SKM-1 (cell line): ENCODE measurements around the gene KIAA1671.

Experiments
- DNase-seq: peaks from one replicate; lab custom pipeline; 2025; ENCODE audit not compliant: unreplicated experiment; lab: John Stamatoyannopoulos, UW

The KIAA1671 gene

DNA sequence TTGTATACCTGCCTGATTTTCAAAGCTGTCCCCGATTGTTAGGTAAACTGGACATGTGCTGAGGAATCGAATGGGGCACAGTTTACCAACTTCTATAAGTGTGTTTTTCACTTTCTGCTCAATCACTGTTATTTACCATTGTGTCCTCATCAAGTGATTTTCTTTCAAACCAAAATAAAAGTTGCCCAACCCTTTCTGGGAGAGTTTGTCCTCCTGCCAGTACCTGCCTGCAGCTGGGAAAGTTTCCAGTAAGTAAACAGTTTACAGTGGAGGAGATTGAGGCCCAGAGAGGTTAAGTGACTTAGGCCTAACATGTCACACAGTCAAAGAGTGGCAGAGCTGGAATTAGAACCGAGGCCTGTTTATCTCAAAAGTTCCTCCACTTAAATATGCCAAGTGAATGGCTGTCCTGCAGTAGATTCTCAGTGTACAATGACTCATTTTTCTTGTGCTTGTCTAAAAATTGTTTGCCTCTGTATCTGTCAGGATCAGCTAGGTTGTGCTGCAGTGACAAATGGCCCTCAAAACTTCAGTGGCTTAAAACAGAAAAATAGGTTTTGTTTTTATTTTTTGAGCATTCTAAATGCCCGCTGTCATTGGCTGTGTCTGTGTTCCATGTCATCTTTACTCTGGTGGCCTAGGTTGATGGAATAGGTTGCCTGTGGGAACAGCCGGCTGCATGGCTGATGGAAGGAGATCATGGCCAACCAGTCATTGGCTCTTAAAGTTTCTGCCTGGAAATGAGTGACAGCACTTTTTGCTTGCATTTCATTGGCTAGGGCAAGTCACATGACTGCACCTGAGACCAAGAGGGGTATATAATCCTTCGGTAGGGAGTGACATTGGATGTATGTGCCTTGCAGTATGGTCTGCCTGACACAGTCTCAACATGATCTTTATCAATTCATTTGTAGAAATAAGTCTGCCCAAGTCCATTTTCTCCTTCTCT, 185.3 kb downstream of the KIAA1671 start:
- DNase-seq: no peak

DNA sequence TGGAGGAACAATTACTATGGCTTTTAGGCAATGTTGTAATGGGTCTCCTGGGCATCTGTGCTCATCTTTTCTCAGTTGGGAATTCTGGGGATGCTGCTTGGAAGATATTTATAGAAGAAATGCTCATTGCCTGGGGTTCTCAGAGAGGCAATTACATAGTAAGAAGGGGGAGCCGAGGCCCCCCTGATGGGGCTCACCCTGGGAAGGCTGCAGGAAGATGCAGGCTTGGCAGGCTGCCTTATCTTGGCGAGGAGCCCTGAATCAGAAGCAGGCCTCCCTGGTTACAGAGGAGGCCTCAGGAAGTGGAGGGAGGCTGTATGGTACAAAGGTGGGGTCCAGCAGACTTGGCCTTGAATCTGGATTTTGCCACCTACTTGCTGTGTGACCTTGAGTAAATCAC, 186.5 kb downstream of the KIAA1671 start:
- DNase-seq: no peak

DNA sequence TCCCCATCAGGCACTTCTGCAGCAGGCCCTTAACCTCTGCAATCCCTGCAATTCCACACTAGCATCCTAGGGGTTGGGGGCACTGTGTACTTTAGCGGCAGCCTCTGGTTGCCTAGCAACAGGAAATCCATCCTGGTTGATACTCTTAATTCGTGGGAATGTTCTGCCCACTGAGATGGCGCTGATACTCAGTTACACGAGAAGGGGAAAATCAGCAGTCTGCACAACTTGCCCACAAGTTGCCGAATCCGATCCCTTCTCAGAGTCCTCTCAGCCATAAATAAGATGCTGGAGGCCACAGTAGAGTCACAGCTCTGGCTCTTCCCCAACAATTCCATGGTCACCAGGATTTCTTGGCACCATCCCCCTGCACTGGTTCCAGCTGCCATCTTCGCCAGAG, 189.6 kb downstream of the KIAA1671 start:
- DNase-seq: no peak

DNA sequence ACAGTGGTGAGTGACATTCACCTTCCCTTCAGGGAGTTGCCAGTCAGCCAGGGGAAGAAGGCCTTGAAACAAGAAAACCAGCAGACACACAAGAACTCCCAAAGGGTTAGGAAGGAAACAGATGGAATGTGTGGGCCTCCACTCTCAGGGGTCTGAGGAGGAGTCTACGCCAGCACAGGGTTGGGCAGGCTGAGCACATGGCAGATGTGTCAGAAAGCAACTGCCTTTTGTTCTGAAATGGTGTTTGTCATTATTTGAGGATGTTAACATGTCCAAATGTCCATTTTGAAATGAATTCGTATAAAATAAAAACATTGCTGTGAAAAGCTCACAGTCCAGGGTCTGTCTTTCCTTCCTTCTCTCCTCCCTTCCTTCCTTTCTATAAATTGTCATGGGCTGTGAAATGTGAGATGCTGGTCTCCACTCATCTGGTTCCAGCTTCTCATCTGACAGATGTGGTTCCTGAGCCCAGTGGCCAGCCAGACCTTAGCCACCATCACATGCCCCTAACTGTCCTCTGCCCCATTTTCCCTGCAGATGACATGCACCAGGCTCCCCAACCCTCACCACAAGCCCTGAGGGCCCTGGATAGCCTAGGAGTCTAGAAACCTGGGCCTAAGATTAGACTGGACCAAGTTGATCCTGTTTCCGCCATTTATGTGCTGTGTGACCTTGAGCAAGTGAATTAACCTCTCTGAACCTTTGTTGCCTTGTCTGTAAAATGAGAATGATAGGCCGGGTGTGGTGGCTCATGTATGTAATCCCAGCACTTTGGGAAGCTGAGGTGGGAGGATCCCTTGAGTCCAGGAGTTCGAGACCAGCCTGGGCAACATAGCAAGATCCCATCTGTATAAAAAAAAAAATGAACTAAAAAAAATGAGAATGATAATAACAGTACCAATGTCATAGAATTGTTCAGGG, 190.9 kb downstream of the KIAA1671 start:
- DNase-seq: no peak

DNA sequence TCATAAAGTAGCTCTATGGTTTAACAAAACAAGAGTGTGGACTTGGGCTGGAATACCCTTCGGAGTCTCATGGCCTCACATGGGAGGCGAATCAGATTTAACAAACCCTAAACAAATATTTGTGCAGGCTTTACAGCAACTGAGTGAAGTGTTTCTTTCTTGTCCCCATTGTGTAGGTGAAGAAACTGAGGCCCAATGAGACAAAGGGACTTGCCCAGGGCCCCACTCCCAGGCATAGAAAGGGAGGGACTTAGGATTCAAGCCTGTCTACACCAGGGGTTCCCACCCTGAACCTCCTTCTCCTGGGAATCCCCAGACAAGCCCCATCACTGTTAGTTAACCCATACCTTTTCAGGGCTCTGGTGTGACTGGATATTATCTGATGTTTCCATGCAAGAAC, 192.0 kb downstream of the KIAA1671 start:
- no peak for DNase-seq

DNA sequence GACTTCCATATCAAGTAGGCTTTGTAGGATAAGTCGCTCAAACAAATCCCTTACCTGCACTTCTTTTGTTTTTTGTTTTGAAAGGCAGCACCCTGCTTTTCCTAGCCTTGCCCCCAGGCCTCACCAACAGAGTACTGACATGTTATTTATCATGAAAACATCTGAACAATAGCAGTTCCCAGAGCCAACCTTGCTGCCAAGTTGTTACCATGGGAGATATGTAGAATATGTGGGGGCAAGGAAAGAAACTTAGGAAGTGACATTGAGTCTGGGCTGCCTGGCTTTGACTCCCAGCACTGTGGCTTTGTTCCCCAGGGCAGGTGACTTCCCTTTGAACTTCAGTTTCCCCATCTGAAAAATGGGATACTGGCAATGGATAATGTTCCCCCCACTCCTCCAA, 193.8 kb downstream of the KIAA1671 start:
- DNase-seq: no peak

DNA sequence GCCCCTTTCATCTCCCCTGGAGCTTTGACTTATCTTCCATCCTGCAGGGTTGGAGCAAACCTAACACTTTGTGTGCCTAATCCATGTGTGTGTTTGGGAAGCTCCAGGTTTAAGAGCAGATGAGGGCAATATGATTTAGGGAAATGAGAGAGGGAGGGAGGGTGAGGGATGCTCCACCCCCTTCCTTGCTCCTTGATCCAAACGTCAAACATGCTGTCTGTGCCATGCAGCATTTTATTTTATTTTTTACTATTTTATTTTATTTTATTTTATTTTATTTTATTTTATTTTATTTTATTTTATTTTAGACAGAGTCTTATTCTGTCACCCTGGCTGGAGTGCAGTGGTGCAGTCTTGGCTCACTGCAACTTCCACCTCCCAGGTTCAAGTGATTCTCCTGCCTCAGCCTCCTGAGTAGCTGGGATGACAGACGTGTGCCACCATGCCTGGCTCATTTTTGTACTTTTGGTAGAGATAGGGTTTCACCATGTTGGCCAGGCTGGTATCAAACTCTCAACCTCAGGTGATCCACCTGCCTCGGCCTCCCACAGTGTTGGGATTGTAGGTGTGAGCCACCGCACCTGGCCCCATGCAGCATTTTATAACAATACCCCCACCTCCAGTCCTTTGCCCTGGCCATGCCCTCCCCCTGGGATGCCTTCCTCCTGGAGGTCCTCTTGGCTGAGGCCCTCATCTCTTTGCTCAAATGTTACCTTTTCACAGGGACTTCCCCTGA, 194.6 kb downstream of the KIAA1671 start:
- DNase-seq: no peak

DNA sequence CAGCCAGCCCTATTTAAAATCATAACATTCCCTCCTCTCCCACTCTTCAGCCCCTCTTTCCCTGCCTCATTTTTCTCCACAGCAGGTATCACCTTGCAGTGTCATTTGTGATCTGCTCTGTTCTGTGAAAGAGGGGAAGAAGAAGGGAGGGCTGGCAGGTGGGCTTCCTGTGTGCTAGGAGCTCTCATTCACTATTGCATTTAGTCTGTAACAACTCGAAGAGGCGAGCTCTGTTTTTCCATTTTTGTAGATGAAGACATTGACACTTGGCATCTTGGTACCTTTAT, 195.1 kb downstream of the KIAA1671 start:
- DNase-seq: no peak

DNA sequence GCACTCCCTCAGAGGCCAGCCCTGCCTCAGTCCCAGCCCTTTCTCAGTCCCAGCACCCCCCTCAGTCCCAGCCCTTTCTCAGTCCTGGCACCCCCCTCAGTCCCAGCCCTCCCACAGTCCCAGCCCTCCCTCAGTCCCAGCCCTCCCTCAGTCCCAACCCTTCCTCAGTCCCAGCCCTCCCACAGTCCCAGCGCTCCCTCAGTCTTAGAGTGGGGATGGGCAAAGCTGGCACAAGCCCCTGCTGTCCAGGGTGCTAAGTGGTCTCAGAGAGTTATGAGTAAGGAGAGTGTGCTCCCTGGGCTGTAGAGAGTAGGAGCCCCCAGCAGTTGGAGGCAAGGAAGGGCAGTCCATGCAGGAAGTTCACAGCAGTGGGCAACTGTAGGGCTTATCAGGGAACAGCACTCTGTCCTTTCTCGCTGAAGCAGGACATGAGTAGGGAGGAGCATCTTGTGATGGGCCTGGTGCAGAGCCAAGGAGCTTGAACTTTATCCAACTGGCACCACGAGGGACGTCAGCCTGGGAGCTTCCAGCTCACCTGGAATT, 195.7 kb downstream of the KIAA1671 start:
- no peak for DNase-seq

DNA sequence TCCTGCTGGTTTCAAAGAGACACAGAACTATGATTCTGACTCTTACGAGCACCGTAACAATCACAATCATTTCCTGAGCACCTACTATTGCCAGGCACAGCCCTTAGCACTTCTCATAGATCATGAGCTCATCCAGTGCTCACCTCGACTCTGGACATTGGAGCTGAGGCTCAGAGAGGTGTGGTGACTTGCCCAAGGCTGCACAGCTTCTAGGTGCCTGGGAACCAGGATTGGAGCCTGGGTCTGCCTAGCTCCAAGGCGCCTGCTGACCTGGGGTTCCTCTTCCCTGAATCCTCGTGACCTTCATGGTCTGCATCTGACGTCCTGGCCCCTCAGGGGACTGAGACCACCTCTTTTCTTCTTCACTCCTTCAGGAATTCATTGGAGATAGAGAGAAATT, 196.5 kb downstream of the KIAA1671 start:
- DNase-seq: no peak

DNA sequence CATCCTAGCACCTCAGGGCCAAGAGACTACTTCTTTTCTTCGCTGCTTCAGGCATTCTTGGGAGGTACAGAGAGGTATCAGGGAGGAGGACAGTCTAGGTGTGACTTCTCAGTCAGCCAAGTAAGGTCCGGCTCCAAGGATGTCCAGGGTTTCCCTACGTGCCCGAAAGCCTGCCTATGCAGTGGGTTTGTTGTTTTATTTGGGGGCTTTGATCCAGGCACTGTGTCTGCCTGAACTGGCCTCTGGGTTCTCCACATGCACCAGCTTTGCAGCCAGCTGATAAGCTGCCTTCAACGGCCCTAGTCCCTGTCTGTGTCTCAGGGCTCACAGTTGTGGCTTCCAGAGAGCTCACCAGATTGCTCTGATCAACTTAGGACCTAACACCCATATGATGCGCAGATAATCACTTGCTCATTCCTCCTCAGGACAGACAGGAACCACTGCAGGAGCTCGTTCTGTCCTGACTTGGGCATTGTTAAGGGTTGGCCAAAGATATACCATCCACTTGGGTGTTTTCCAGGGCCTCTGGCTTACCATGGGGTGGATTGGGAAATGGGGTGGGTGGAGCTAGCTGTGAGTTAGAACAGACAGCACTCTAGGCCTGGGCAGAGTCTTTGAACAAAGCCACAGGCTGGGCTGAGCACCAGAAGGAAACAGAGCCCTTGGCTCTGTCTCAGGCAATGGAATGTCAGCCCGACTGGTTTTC, 201.6 kb downstream of the KIAA1671 start:
- no peak for DNase-seq

DNA sequence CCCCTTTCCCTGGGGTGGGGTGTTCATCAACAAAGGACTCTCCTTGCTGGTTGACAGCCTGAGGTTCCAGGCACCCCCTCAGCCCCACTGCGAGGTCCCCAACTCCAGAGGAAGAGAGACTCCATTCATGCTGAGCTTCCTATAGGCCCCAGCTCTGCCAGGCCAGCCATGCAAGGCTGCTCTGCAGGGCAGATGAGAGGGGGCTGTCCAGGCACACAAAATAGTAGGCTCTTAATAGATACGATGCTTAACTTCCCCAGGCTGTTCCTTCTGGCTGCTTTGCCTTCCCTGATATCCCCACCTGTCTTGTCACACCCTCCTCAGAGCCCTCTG, 202.1 kb downstream of the KIAA1671 start:
- DNase-seq: no peak

DNA sequence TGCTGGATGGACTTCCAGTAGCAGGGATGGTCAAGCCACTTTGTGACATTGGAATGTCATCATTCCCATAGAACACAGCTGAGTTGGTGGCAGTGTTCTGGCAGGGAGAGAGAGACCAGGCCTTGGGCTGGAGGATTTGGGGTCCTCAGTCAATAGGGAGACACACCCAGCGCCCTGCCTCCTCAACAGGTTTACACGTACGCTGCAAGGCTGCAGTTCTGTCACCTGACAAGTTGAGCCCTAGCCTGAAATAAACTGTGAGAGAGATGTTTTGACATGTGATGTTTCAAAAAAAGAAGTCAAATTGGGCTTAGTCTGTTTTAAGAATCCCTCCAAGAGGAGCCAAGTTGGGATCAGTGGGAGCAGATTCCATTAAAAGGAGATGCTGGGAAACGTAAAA, 204.2 kb downstream of the KIAA1671 start:
- no peak for DNase-seq

DNA sequence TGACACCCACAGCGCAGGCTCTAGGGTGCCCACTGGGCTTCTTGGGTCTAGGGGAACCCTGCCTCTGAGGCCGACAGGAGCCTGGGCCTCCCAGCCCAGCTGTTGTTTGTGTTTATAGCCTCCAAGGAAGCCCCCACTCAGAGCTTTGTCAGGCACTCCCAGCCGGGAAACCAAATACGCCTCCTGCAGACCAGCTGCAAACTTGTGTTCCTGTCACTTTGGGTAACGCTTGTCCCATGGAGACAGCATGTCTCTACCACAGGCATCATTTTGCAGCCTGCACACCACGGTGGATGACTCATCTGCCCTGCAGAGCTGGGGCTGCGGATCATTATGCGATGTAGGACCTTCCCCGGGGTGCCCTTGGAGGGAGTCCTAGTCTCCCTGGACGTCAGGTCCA, 206.5 kb downstream of the KIAA1671 start:
- no peak for DNase-seq

DNA sequence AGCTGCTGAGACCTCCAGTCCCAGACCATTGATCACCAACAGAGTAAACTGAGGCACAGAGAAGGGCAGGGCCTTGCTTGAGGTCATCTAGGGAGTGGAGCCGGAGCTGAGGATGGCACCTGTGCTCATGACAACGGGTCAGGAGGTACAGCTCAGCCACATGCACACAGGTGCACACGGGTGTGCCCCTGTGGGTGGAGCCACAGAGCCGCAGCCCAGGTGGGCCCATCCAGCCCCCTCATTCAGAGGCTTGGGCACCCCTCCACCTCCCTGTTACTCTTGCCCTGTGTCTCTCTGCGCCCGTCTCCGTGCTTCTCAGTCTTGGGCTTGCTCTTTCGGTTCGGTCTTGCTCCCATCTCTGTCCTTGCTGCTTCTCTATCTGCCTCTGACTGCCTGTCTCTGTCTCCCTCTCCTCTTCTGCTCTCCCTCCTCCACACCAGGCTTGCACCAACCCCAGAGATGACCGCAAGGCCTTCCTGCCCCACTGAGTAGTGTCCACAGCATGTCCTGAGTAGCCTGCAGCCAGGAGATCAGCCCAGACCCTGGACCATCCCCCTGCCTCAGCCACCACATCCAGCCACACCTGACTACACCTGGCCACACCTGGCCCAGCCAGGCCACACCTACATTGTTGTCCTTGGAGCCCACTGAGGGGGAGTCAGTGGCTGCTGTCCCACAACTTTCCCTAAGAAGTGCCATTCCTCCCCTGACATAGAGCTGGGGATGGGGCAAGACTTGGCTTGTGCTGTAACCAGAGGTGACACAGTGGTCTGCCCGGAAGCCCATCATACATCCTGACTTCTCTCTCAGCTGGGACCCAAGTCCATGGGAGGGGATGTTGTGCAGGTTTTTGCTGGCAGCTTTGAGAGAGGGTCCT, 207.8 kb downstream of the KIAA1671 start:
- DNase-seq: no peak

DNA sequence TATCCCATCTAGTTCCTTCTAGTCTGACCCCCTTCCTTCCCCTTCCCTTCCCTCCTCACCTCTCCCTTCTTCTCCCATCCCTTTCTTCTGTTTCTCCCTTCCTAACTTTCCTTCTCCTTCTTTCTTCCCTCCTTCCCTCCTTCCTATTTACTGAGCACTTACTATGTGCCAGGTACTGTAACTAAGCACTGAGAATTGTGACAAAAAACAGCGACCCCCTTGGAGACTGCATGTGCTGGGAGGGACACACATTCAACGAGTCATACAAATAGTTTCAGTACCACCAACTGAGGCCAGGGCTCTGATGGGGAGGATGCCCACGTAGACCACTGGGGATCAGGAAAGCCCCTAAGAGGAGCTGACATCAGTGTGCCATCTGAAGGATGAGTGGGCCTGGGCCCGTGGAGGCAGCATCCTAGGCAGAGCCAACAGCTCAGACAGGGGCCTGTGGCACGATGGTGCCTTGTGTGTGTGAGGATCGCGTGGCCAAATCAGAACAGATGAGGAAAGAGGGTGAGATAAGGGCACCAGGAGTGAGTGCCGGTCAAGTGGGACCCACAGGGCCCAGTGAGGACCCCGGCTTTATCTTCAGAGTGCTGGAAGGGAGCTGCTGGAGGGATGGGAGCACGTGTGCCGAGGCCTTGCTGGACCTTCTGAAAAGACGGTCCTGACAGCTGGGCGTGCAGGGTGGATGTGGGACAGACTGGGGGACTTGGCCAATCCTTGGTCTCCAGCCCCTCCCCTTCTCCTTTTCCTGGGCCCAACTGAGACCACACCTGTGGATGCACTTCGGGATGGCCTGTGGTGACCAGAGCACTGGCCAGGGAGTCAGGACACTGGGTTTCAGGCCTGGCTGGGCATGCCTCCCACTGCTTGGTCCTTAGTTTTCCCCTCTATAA, 208.8 kb downstream of the KIAA1671 start:
- DNase-seq: no peak

DNA sequence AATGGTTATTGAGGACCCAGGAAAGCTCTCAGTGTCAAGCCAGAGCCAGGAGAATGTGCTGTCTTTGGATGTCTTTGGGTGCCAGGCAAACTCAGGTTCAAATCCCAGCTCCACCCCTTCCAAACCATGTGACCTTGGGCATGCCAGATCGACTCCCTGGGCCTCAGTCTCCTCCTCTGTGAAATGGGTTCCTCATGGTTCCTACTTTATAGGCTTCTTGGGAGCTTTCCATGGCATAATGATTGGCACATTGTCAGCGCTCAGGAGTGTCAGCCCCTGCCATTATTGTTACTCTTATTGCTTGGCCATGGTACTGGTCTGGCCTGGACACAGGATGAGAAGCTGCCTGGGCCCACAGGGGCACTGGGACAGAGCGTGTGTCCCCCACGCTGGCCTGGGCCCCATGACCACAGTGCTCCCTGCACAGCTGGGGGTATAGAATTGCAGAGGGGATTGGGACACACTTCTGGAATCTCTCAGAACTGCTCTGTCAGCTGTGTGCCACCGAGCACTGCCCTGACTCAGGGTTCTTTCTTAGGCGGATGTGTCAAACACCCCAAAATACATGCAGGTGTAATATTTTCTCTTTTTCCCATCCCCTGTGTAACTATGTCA, 209.5 kb downstream of the KIAA1671 start:
- no peak for DNase-seq

DNA sequence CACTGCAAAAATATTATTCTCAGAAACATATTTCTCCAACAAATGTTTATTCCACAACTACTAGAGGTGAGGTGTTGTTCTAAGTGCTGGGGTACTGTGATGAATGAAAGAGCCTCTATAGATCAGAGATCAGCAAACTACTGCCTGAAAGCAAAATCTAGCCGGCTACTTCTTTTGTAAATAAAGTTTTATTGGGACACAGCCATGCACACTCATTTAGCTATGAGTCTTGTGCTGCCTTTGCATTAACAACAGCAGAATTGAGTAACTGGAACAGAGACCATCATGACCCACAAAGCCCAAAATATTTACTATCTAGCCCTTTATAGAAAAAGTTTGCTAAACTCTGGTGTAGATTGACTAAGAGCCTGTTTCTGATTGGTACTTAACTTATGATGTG, 210.0 kb downstream of the KIAA1671 start:
- no peak for DNase-seq
